ENCODE data around the gene PDE9A.

Gene PDE9A

DNA sequence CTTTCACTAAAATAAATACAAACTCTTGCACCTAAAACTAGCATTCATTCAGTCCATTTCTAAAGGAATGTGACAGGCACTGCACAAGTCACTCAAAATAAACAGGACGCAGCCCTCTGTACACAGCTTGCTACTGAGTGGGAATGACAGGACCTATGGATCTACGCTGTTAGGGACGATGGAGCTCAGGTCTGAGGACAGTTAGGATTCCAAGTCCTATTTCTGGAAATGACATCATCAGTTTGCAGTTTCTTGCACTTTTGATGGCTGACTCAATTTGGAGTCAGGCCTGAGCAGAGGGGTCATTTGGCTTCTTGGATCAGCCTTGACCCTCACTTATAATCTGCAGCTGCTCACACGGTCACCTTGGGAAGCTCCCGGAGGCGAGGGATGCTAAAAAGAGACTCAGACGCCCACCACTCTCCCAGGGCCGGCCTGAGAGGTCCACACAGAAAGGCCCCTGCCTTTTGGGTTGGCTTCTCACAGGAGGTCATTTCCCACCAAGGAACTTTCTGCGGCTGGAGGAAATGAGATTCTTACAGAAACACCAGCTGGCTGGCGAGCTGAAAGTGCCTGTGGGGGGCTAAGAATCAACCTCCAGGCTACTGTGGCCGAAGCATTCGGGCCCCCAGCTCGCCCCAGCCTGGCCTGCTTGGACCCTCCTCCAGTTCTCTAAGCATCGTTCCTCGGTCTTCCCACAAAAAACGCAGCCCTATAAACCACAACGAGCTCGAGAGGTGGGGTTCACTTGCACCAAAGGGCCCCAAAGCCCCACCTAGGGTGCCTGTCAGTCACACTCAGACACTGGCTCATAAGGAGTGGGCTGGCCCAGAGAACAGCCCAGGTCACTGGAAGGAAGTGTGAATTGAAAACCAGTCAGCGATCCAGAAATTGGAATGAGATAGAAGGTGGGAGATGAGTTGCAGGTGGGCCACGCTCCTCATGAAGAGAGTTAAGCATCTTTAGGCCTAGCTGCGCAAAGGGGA is 8.9 kb upstream of the PDE9A start:
- no peak for DNase-seq

GRCh38 chr21:42645211-42646075 is 8.0 kb upstream of the PDE9A start:
- no peak for DNase-seq

DNA sequence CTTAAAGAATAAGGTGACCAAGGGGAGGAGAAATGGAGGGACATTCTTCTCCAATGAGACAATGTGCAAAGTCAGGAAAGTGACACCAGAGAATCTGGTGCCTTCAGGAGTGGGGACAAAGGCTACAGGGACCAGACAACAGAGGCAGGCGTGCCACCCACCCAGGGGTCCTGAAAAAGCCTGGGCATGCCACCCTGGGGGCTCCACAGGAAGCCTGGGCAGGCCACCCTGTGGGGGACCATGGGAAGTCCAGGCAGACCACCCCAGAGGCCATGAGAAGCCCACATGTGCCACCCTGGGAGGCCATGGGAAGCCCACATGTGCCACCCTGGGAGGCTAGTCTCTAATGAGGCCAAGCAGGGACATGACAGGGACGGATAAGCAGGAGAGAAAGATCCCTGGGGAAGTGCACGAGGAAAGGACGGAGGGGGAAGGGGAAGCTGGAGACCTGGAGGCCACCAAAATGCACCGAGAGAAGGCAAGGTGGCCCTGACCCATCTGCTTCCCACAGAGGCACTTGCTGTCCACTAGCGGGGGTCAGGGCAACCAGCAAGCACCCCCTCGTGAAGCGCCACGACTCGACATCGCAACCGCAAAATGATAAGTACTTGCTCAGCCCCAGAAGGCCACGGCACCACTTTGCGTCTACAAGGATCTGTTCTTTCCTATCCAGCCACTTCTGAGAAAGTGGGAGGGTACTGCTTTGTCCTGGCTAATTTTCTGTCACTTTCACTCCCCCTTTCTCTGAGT is 7.2 kb upstream of the PDE9A start:
- no peak for DNase-seq

GRCh38 chr21:42646836-42647235 is 6.6 kb upstream of the PDE9A start:
- no peak for DNase-seq

- DNase-seq = no peak
These were observed 4.8 kb upstream of the PDE9A start for GRCh38 chr21:42648606-42649005.

DNA sequence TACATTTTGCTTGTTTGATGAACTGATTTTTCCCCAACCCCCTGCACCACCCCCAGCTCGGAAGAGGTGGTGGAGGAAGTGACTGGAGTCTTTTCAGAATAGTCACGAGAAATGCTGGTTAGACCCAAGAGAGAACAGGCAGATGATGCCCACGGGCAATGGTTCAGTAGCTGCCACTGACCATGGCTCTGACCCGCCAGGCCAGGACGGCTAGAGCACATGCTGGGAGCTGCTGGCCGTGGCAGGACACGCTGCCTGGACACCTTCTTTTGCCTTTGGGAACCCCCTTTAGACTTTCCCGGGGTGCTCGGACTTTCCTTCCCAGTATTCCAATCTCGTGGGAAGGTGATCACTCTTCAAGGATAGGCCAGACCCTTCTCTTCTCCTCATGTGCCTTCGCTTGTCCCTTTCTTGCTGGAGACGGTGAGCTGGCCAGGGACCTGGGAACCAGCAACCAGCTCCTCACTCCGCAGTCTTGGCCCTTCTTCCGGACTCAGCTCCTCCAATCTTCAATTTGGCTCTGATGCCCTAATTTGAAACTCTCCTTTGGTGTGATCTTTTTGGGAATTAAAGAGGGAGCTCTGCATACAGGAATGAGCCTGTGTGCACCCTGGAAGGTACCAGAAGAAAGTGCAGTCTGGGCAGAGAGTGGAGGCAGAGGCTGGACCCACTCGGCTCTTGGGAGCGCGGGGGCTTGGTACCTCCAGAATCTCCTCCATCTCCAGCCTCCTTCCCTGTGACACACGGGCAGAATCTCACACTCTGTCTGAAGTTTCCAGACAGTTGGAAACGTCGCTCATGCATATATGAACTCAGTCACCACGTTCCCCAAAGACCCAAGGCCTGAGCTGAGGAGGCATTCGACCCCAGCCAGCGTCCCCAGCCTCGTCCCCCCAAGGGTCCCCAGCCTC is 4.0 kb upstream of the PDE9A start:
- no peak for DNase-seq

DNA sequence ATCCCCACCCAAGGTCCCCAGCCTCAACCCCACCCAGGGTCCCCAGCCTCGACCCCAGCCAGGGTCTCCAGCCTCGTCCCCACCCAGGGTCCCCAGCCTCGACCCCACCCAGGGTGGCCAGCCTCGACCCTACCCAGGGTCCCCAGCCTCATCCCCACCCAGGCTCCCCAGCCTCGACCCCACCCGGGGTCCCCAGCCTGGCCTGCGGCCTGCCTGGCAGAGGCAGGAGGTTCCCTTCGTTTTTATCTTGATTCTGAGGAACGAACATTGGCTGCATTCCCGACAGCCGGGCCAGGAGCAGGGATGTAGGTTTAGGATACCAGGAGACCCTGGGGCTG is 3.4 kb upstream of the PDE9A start:
- no peak for DNase-seq

DNA sequence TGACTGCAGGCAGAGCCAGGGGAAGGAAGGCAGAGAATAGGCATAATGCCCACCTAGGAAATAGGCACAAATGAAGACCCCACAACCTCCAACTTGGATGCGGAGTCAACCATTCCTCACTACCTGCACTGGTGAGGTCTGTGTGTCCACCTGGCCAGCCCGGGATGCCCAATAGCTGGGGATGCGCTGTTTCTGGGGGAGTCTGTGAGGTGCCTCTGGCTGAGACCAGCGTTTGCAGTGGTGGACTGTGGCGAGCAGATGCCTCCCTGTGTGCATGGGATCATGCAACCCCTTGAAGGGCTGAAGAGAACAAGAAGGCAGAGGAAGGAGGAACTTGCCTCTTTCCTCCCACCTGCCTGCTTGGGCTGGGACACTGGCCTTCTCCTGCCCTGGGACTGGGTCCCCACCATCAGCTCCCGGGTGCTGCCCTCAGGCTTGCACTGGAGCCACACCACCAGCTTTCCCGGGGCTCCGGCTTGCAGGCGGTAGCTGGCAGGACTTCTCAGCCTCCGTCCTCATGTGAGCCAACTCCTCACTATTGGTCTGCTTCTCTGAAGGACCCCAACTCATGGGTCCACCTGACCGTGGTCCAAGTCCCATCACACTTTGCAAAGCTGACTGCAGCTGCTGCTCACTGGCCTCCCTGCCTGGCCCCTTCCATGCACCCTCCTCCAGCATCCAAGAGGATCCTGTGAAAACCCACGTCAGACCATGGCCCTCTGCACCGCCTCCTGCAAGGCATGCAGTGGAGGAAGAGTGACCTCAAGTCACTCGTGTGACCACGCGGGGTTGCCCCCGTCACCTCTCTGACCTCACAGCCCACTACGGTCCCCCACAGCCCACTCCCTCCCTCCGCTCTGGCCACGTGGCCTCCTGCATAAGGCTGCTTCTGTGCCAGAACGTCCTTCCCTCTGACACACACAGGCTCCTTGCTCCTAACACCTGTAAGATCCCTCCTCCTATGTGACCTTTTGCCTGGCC is 2.7 kb upstream of the PDE9A start:
- no peak for DNase-seq

DNA sequence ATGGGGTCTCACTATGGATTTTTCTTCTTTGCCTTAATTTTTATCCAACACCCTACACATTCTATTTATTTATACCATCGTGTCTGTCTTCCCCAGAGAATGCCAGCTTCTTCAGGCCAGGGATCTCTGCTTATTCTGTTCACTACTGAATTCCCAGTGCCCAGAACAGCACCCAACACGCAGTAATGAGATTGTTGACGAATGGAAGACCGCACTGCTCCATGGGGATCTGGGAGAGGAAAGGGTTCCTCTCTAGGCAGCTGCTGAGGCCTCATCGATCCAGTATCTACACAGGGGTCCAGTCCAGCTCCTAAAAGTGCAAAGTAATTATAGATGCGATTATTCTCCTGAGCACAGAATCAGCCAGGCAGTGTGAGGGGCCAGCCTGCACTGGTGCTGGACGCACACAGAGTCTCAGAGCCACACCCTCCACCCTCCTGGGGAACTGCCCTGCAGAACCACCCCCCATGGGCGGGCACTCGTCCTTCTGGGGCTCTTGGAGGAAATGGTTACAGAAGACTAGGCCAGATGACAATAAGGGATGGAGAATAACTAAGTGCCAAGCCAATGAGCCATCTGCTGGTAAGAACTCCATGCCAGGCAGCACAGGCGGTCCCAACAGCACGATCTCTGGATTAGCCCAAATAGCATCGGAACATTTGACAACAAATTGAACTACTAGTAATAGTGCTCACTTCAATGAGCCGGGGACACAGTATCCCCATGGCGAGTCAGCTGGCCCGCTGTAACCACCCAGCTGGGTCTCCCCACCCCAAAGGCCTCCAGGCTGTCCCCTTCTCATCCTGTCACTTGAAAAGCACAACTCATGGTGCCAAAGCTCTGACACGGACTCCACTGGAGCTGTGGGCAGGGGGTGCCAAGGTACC is 1.7 kb upstream of the PDE9A start:
- no peak for DNase-seq

- DNase-seq = no peak
These were observed 742 bp upstream of the PDE9A start for GRCh38 chr21:42652527-42653230.

DNA sequence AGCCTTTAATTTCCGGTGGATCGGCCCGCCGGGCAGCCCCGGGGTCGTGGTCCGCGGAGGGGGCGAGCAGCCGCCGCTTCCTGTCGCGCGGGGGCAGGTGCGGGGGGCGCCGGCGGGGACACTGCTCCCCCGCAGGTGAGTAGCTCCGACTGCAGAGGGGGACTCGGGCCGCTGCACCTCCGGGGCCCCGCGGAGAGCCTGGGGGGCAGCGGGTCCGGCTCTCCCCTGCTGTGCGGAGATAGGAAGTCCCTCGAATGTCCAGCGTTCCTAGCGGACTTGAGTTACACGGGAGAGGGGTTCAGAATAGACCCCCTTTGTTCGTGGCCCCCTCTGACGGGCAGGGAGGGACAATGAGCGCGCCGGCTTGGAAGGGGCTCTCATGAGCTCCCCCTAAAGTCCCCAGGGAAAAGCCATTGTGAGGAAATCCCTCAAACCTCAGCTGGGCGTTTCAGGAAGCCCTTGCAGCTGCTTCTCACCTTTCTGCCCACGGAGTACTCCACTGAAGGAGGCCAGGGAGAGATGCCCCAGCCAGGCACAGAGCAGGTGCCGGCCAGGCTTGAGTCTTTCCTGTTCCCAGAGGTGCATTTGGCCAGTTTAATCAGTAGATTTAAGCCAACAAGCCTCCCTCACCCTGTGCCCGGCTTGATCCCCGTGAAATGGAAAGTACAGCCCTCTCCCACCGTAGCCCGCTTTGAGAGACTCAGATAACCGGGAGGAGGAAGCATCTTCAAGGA is 925 bp downstream of the PDE9A start:
- DNase-seq = peak; percentile 14

DNA sequence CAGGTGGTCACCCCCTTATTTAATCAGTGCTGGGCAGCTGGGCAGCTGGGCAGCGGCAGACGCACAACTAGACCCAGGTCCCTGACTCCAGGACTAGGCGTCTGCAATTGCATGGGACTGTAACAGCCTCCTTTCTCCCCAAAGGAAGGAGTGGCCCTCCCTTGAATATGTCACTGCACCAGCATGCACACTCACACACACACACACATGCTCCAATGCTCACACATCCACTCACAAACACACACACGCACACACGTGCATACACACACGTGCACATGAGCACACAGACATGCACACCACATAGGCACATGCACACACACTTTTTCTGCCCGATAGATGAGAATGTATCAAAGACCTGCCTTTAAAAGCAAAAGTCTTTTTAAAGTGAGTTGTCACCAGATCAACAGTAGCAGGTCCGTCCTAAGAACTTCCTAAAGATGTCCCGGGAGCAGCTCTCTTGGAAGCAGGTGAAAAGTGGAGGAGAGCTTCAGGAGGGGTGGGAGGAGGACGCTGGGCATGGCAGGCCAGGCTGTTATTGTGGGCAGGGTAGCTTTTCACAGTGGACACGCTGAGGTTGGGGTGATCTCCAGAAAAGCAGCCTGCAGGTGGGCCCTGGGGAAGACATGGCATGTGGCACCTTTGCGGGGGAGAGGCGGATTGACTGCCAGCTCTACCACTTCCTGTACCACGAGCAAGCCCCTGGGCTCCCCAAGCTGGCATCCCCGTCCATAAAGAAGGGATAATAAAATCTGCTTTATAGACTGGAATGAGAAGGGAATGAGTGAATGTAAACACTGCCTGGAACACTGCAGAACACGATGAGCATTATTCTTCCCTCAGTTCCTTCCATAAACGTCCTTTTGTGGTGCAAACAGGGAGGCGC is 1.7 kb downstream of the PDE9A start:
- no peak for DNase-seq

DNA sequence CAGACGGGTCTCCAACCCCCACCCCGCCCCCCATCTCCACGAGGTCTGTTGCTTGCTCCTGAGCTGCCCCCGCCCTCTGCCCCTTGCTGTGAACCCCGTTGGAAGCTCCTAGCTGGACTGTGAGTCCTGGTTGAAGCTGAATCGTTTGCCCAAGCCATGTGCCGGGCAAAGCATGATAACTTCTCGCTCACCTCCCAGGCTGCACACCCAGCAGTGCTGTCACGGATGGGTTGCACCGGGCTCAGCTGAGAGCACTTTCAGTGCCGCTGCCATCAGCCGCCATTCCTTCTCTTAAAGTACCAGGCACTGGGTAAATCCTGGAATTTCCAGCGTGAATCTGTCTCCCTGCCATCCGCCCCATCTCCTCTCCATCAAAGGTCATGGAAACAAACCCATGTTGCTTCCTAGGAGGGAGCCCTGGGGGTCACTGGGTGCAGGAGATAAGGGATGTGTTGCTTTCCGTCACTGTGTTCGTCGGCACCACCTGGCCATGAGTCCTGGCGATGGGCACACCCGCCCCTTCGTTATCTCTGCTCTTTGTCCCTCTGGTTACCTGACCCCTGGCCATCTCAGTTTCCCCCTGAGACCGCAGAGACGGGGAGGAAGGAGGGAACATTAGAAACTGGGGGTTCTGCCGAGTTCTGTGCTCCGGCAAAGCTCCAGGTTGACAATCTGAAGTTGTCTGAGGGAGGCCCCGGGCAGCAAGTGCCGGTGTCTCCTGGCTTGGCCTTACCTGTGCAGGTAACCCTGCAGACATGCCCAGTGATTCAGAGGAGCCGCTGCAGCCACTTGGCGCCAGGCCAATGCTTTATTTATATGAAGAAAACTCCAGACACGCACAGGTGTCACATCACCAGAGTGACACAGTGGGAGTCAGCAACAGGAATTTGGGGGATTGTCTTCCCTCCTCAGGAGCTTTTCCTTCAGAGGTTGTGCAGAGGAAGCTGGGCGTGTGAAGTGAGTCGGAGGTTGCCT is 2.7 kb downstream of the PDE9A start:
- DNase-seq = no peak

DNA sequence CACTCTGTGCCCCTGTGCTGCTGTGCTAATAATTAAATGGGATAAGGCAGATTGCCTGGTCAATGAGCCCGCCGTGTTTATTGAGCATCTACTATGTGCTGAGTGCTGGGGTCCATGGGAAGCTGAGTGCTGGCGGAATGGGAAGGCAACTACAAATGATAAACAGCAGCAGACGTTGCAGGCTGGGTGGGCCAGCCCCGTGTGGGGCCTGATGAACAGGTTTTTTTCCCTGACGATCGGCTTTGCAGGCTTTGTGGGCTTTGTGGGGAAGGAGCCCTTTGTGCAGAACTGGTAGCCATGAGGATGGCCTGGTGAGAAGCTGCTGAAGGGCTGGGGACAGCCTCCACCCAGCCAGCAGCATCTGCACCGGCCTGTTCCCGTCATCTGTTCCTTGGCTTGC is 3.5 kb downstream of the PDE9A start:
- no peak for DNase-seq

DNA sequence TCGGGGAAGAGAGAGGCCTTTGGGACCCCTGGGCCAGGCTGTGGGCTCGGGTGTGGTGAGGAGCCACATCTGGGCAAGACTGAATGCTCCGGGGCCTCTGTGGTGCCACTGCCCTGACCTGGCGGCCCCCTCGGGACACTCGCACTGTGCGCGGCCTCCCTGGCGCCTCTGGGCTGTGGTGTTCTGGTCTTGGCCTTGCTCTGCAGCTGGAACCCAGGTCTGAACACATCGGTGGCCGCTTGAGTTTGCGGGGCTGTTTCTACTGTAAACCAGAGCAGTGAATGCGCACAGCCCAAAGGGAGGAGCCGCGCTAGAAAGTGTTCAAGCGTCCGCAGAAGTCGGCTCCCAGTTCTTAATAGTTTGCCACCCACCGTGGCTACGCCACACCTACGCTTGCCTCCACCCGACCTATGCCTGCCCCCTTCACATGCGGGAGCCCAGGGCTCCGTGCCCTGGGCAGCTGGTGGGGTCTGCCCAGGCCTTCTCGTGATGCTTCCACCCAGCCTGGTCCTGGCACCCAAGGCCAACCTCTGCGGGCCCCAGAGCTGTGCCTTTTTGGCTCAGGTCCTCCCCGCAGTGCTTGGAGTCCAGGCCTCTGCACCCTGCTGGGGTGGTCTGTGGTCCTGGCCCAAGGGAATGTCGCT is 4.4 kb downstream of the PDE9A start:
- DNase-seq = no peak
